HG03066 (cell line): Measurements from ENCODE around the gene CLIP3.
A peak's percentile ranks its signal among the peaks of the same experiment; 100 is the strongest.

Experiments used
- ATAC-seq: cut with Tn5 transposase; IDR thresholded peaks from one replicate; pipeline ENCODE4 v1.9.1; 2021; ENCODE audit warnings: low read depth; ENCODE audit not compliant: unreplicated experiment

The CLIP3 gene

GRCh38 chr19:36009633-36010379 lies 22.9 kb downstream of the CLIP3 start:
- no peak for ATAC-seq

- ATAC-seq, result no peak
Measured at GRCh38 chr19:36009220-36009619, 23.5 kb downstream of the CLIP3 start.

GRCh38 chr19:36008336-36008978 lies 24.2 kb downstream of the CLIP3 start, which contains the start of gene SYNE4:
Gene SYNE4, minus strand, starts transcription at chr19:36008813. Its CDS starts 132 bp downstream, at chr19:36008681.
- no peak for ATAC-seq

- no peak for ATAC-seq
Measured at GRCh38 chr19:36006955-36007354, 25.7 kb downstream of the CLIP3 start.

GRCh38 chr19:36003284-36003683 lies 29.4 kb downstream of the CLIP3 start:
- ATAC-seq, result no peak

GRCh38 chr19:36001605-36002004 lies 31.1 kb downstream of the CLIP3 start:
- ATAC-seq, result no peak

- ATAC-seq, result no peak
Measured at GRCh38 chr19:35996777-35997176, 35.9 kb downstream of the CLIP3 start.

- ATAC-seq, result peak; percentile 74
Measured at GRCh38 chr19:35995048-35995993, 37.4 kb downstream of the CLIP3 start, which contains the start of gene SDHAF1. Gene SDHAF1, plus strand, starts transcription at chr19:35995188. Its CDS starts 87 bp downstream, at chr19:35995275.

GRCh38 chr19:35993923-35994598 lies 38.6 kb downstream of the CLIP3 start:
- no peak for ATAC-seq

GRCh38 chr19:35992907-35993765 lies 39.5 kb downstream of the CLIP3 start:
- ATAC-seq, result no peak

GRCh38 chr19:35991731-35992450 lies 40.8 kb downstream of the CLIP3 start:
- ATAC-seq, result no peak

GRCh38 chr19:35990771-35991730 lies 41.6 kb downstream of the CLIP3 start:
- ATAC-seq, result no peak

- ATAC-seq, result no peak
Measured at GRCh38 chr19:35990156-35990555, 42.5 kb downstream of the CLIP3 start.

- ATAC-seq, result no peak
Measured at GRCh38 chr19:35988824-35989223, 43.8 kb downstream of the CLIP3 start.

GRCh38 chr19:35987571-35987896 lies 45.1 kb downstream of the CLIP3 start:
- ATAC-seq, result no peak

GRCh38 chr19:35986664-35987570 lies 45.8 kb downstream of the CLIP3 start:
- ATAC-seq, result no peak

- no peak for ATAC-seq
Measured at GRCh38 chr19:35986111-35986510, 46.6 kb downstream of the CLIP3 start.
